PC-3 (cell line): ENCODE results near the gene KCNIP4. TPM values are rescaled to one million over a fixed set of nuclear protein-coding genes. Genes with fewer than 3 reads are reported as not detected.

Experiments used
- ATAC-seq: fragments of 200-7000 bp; cut with Tn5 transposase; 2 replicates; pipeline ENCODE4 v1.9.1; 2020; ENCODE audit warnings: mild to moderate bottlenecking, moderate library complexity
- BruUV-seq: library from RNA; stranded (reverse); fragments of 400-500 nt; replicated peaks from 2 replicates; lab custom pipeline; 2021; lab: Mats Ljungman, UMichigan
- CTCF ChIA-PET: fragments of 300-600 bp; sonication (Branson Sonifier 250); formaldehyde crosslinking; loops from one replicate; lab custom pipeline; 2022; ENCODE audit warnings: antibody characterized with exemption; lab: Charles Lee
- POLR2A ChIA-PET: fragments of 300-600 bp; sonication (Branson Sonifier 250); formaldehyde crosslinking; loops from one replicate; lab custom pipeline; 2022; ENCODE audit warnings: antibody characterized with exemption; ENCODE audit not compliant: unreplicated experiment; lab: Charles Lee
- DNase-seq: peaks from one replicate; pipeline ENCODE4 v3.0.0-alpha.2; 2015
- H2AFZ ChIP-seq: fragments of 300-600 bp; sonication (generic); 2 replicates; pipeline ENCODE4 v1.6.0; 2016; ENCODE audit warnings: antibody characterized with exemption, low read length
- H3F3A ChIP-seq: fragments of 300-600 bp; sonication (generic); one replicate; pipeline ENCODE4 v1.6.0; 2017; ENCODE audit warnings: antibody characterized with exemption, low read length, control low read depth, mild to moderate bottlenecking; ENCODE audit not compliant: unreplicated experiment
- H3K27ac ChIP-seq: fragments of 300-600 bp; sonication (generic); 2 replicates; pipeline ENCODE4 v1.5.1; 2016; ENCODE audit warnings: mild to moderate bottlenecking, low read length
- H3K27me3 ChIP-seq: fragments of 300-600 bp; sonication (generic); 2 replicates; pipeline ENCODE4 v1.6.1; 2016; ENCODE audit warnings: low read length, mixed read lengths
- H3K36me3 ChIP-seq: fragments of 300-600 bp; sonication (generic); 2 replicates; pipeline ENCODE4 v1.6.1; 2016; ENCODE audit warnings: low read depth, mixed run types, low read length, mixed read lengths
- H3K4me1 ChIP-seq: fragments of 300-600 bp; sonication (generic); 2 replicates; pipeline ENCODE4 v1.5.1; 2016; ENCODE audit warnings: low read length; ENCODE audit not compliant: insufficient read depth
- H3K4me2 ChIP-seq: fragments of 300-600 bp; sonication (generic); 2 replicates; pipeline ENCODE4 v1.6.0; 2016; ENCODE audit warnings: low read length
- H3K4me3 ChIP-seq: fragments of 300-600 bp; sonication (generic); 2 replicates; pipeline ENCODE4 v1.5.1; 2016; ENCODE audit warnings: mild to moderate bottlenecking, low read length, mixed read lengths
- H3K79me2 ChIP-seq: fragments of 300-600 bp; sonication (generic); 2 replicates; pipeline ENCODE4 v1.6.1; 2017; ENCODE audit warnings: low read length, mixed read lengths
- H3K9ac ChIP-seq: fragments of 300-600 bp; sonication (generic); 2 replicates; pipeline ENCODE4 v1.6.0; 2016; ENCODE audit warnings: mild to moderate bottlenecking, low read length
- H3K9me2 ChIP-seq: fragments of 300-600 bp; sonication (generic); replicated peaks from 2 replicates; pipeline ENCODE4 v1.6.1; 2016; ENCODE audit warnings: mixed run types, low read length, mixed read lengths
- H3K9me3 ChIP-seq: fragments of 300-600 bp; sonication (generic); 2 replicates; pipeline ENCODE4 v1.6.1; 2016; ENCODE audit warnings: low read length, mixed read lengths
- H4K20me1 ChIP-seq: fragments of 300-600 bp; sonication (generic); 2 replicates; pipeline ENCODE4 v1.6.1; 2016; ENCODE audit warnings: low read length, mixed read lengths
- CTCF ChIP-seq: fragments of 300-600 bp; sonication (generic); conservative IDR thresholded peaks from 2 replicates; pipeline ENCODE4 v1.5.1; 2017; ENCODE audit warnings: antibody characterized with exemption, low read depth, mild to moderate bottlenecking, low read length
- EZH2 ChIP-seq: fragments of 300-600 bp; sonication (generic); IDR thresholded peaks from one replicate; pipeline ENCODE4 v1.6.1; 2017; ENCODE audit warnings: antibody characterized with exemption, mild to moderate bottlenecking, low read length; ENCODE audit not compliant: unreplicated experiment
- EZH2phosphoT487 ChIP-seq: fragments of 300-600 bp; sonication (generic); IDR thresholded peaks from 2 replicates; pipeline ENCODE4 v1.6.1; 2018; ENCODE audit warnings: mild to moderate bottlenecking, antibody characterized with exemption, low read length, borderline replicate concordance
- intact Hi-C: fragments of 100-400 bp; cut with micrococcal nuclease; formaldehyde crosslinking; loops from 2 replicates; pipeline ENCODE4 v1.9.0; 2023
- total RNA-seq: library from RNA; depleted of rRNA; stranded (reverse); fragments of >200 nt; gene quantifications from 2 replicates; pipeline ENCODE4 v1.2.3, GENCODE V29; 2014

KCNIP4 gene
- total RNA-seq, 1 experiment from 2014 or later = not detected

GRCh38 chr4:21046141-21046540 lies 902.4 kb downstream of the KCNIP4 start:
- Histone ChIP-seq H3K4me1 (no peaks in the 10 kb centered on the region), H3K9ac (no peak overlapping the region), H3K27ac (no peak overlapping the region), H3K4me3 (no peak overlapping the region), H3F3A (no peaks in the 10 kb centered on the region), H4K20me1 (no peaks in the 10 kb centered on the region), H3K9me3 (no peaks in the 10 kb centered on the region), H3K9me2 (no peaks in the 10 kb centered on the region), H2AFZ (no peak overlapping the region), H3K36me3 (no peaks in the 10 kb centered on the region), H3K79me2 (no peaks in the 10 kb centered on the region), H3K4me2 (no peak overlapping the region), H3K27me3 (peaks cover 11% of the 10 kb centered on the region)
- ChIA-PET POLR2A (no interaction called here), CTCF (no interaction called here)
- no peak for ATAC-seq
- no TSS peak for BruUV-seq
- intact Hi-C loops = no loop called here
- DNase-seq = no peak
- TF ChIP-seq EZH2phosphoT487 = no peak
- TF ChIP-seq CTCF = no peak
- no peak for TF ChIP-seq EZH2

GRCh38 chr4:21045119-21045518 lies 903.5 kb downstream of the KCNIP4 start:
- no peaks in the 10 kb centered on the region for H3K4me1 ChIP-seq
- POLR2A ChIA-PET = no interaction called here
- no TSS peak for BruUV-seq
- TF ChIP-seq EZH2 (no peak), CTCF (no peak), EZH2phosphoT487 (no peak)
- ATAC-seq (no peak), DNase-seq (no peak)
- no peaks in the 10 kb centered on the region for H3F3A ChIP-seq
- H3K27ac ChIP-seq = no peak overlapping the region
- intact Hi-C loops = no loop called here
- no peaks in the 10 kb centered on the region for H3K79me2 ChIP-seq
- H3K9me3 ChIP-seq = no peaks in the 10 kb centered on the region
- no peak overlapping the region for H3K4me3 ChIP-seq
- no peak overlapping the region for H3K9ac ChIP-seq
- no peak overlapping the region for H3K4me2 ChIP-seq
- H3K27me3 ChIP-seq = peaks cover 11% of the 10 kb centered on the region
- CTCF ChIA-PET = no interaction called here
- no peak overlapping the region for H2AFZ ChIP-seq
- no peaks in the 10 kb centered on the region for H4K20me1 ChIP-seq
- no peaks in the 10 kb centered on the region for H3K36me3 ChIP-seq
- no peaks in the 10 kb centered on the region for H3K9me2 ChIP-seq

- H3K27me3 ChIP-seq = peaks cover 11% of the 10 kb centered on the region
- H3K9ac ChIP-seq = no peak overlapping the region
- no peaks in the 10 kb centered on the region for H3K36me3 ChIP-seq
- TF ChIP-seq EZH2 (no peak), EZH2phosphoT487 (no peak), CTCF (no peak)
- no peak for DNase-seq
- no peak overlapping the region for H3K4me2 ChIP-seq
- ATAC-seq = no peak
- no peak overlapping the region for H2AFZ ChIP-seq
- no peaks in the 10 kb centered on the region for H4K20me1 ChIP-seq
- BruUV-seq = no TSS peak
- H3K9me3 ChIP-seq = no peaks in the 10 kb centered on the region
- no peaks in the 10 kb centered on the region for H3K79me2 ChIP-seq
- intact Hi-C loops = no loop called here
- H3K4me3 ChIP-seq = no peak overlapping the region
- H3K9me2 ChIP-seq = no peaks in the 10 kb centered on the region
- no peak overlapping the region for H3K27ac ChIP-seq
- ChIA-PET POLR2A (no interaction called here), CTCF (no interaction called here)
- no peaks in the 10 kb centered on the region for H3F3A ChIP-seq
- no peaks in the 10 kb centered on the region for H3K4me1 ChIP-seq
Observed at GRCh38 chr4:21041708-21042107, 906.9 kb downstream of the KCNIP4 start.
